ENCODE measurements around the gene C6. TPM values are rescaled to one million over a fixed set of nuclear protein-coding genes. Genes with fewer than 3 reads are reported as not detected.

Gene C6
- total and polyA plus RNA-seq, 10 of the 15 experiments (the other 5 are each of a cell fraction or from before 2014, with no cell fraction given) = 0.31 TPM; not detected in 9

DNA sequence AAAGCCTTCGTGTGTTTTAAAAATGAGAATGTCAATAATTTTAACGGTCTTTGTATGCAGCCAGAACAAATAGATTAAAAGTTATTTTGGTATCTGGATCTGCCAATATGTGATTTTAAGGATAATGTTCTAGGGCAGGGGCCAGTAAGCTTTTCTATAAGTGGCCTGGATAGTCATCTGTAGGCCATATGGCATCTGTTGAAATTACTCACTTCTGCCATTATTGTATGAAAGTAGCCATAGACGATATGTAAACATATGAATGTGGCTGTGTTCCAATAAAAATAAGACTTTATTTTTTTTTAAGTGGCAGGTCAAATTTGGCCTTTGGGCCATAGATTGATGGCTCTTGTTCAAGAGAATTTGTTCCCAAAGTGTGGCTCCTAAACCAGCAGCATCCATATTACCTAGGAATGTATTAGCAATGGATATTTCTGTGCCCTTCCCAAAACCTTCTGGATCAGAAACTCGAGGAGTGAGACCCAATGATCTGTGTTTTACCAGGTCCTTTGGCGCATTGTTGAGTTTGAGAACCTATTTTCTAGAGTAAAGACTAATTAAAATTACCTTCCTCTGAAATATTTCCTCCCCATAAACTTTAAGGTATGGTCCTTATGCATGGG lies 55.9 kb downstream of the C6 start:
- no TSS peak for BruUV-seq (replicated peaks)
- intact Hi-C loops (cut with micrococcal nuclease; ENCODE audit: unreplicated experiment) (no loop called here), in situ Hi-C loops (cut with MboI) (no loop called here)
- Histone ChIP-seq H3K36me3 (ENCODE audit: control insufficient read depth in 2 of 2, insufficient read depth in 2 of 2, low read length in 1 of 2) (no peaks in the 10 kb centered on the region), H3K4me3 (no peak overlapping the region), H3K4me2 (ENCODE audit: control insufficient read depth, insufficient read depth) (no peak overlapping the region), H4K20me1 (ENCODE audit: control insufficient read depth, insufficient read depth) (no peaks in the 10 kb centered on the region), H3K27me3 (replicated peaks in 1 of 2; ENCODE audit: control insufficient read depth in 2 of 2, insufficient read depth in 2 of 2, low read length in 1 of 2) (no peaks in the 10 kb centered on the region), H3K27ac (ENCODE audit: control insufficient read depth, insufficient read depth) (no peak overlapping the region), H3K9ac (ENCODE audit: control insufficient read depth, insufficient read depth, low read length) (no peak overlapping the region), H3K9me3 (replicated peaks; ENCODE audit: control insufficient read depth, insufficient read depth, low read length) (no peaks in the 10 kb centered on the region), H3K79me2 (ENCODE audit: control insufficient read depth, insufficient read depth, low read length) (no peaks in the 10 kb centered on the region), H2AFZ (ENCODE audit: control insufficient read depth, low read depth, low read length) (no peak overlapping the region), H3K4me1 (ENCODE audit: control insufficient read depth, insufficient read depth, low read length) (no peaks in the 10 kb centered on the region)
- ATAC-seq (no peak), FAIRE-seq (no peak), DNase-seq (ENCODE audit: low read depth, low spot score) (no peak)
- WGBS (ENCODE audit: insufficient coverage, insufficient replicate concordance, low lambda C conversion rate, missing lambda C conversion rate) = 29% methylated on average over 5 of the region's 5 CpGs
- SMC1A ChIA-PET (ENCODE audit: uncharacterized antibody, unreplicated experiment) = no interaction called here
- no peak for TF ChIP-seq FOXK2 (IDR thresholded peaks at IDR 0.05)
- no peak for TF ChIP-seq MEF2A (IDR thresholded peaks at IDR 0.05; ENCODE audit: insufficient read depth, low read depth, low read length)
- TF ChIP-seq POLR2AphosphoS2 (IDR thresholded peaks at IDR 0.05; ENCODE audit: low read depth, low read length) = no peak
- TF ChIP-seq SP1 (IDR thresholded peaks at IDR 0.05; ENCODE audit: low read depth, low read length) = no peak
- TF ChIP-seq, protein P1, sequence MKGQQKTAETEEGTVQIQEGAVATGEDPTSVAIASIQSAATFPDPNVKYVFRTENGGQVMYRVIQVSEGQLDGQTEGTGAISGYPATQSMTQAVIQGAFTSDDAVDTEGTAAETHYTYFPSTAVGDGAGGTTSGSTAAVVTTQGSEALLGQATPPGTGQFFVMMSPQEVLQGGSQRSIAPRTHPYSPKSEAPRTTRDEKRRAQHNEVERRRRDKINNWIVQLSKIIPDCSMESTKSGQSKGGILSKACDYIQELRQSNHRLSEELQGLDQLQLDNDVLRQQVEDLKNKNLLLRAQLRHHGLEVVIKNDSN (IDR thresholded peaks at IDR 0.05; ENCODE audit: borderline replicate concordance, extremely low read length, insufficient read depth, low read depth, low read length) = no peak
- RAD21 ChIA-PET (ENCODE audit: unreplicated experiment) = no interaction called here
- POLR2A ChIA-PET = no interaction called here
- CTCF ChIA-PET = no interaction called here

DNA sequence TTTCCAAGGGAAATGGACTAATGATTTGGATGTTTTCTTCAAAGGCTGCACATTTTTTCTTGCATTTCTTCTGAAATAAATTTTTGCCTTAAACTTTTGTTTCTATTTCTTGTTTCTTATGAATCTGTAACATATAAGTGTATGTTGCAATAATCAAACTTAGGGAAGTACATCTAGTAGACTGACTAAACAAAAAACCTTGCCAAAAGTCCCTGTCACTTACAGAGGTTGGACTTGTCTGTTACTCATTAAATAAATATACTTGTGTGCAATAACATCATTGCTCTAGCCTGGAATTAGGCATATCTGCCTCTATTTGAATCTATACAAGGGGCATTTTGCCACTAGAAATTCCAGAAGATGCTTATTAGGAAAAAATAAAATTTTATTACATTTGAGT lies 56.6 kb downstream of the C6 start:
- Histone ChIP-seq H3K79me2 (ENCODE audit: control insufficient read depth, insufficient read depth, low read length) (no peaks in the 10 kb centered on the region), H3K4me1 (ENCODE audit: control insufficient read depth, insufficient read depth, low read length) (no peaks in the 10 kb centered on the region), H3K27me3 (replicated peaks in 1 of 2; ENCODE audit: control insufficient read depth in 2 of 2, insufficient read depth in 2 of 2, low read length in 1 of 2) (no peaks in the 10 kb centered on the region), H3K27ac (ENCODE audit: control insufficient read depth, insufficient read depth) (no peak overlapping the region), H3K9me3 (replicated peaks; ENCODE audit: control insufficient read depth, insufficient read depth, low read length) (no peaks in the 10 kb centered on the region), H3K36me3 (ENCODE audit: control insufficient read depth in 2 of 2, insufficient read depth in 2 of 2, low read length in 1 of 2) (no peaks in the 10 kb centered on the region), H4K20me1 (ENCODE audit: control insufficient read depth, insufficient read depth) (no peaks in the 10 kb centered on the region), H3K4me3 (no peak overlapping the region), H3K4me2 (ENCODE audit: control insufficient read depth, insufficient read depth) (no peak overlapping the region), H3K9ac (ENCODE audit: control insufficient read depth, insufficient read depth, low read length) (no peak overlapping the region), H2AFZ (ENCODE audit: control insufficient read depth, low read depth, low read length) (no peak overlapping the region)
- RAD21 ChIA-PET (ENCODE audit: unreplicated experiment) = no interaction called here
- SMC1A ChIA-PET (ENCODE audit: uncharacterized antibody, unreplicated experiment) = no interaction called here
- CTCF ChIA-PET = no interaction called here
- ATAC-seq (no peak), FAIRE-seq (no peak), DNase-seq (ENCODE audit: low read depth, low spot score) (no peak)
- intact Hi-C loops (cut with micrococcal nuclease; ENCODE audit: unreplicated experiment) (no loop called here), in situ Hi-C loops (cut with MboI) (no loop called here)
- POLR2A ChIA-PET = no interaction called here
- BruUV-seq (replicated peaks) = no TSS peak
- TF ChIP-seq FOXM1 (IDR thresholded peaks at IDR 0.05; ENCODE audit: low read depth, low read length) = no peak
- no peak for TF ChIP-seq SPI1 (IDR thresholded peaks at IDR 0.05; ENCODE audit: borderline replicate concordance, insufficient read depth, low read depth, low read length)
- no peak for TF ChIP-seq MXI1 (IDR thresholded peaks at IDR 0.05; ENCODE audit: low read depth, low read length)
- no peak for TF ChIP-seq DPF2 (IDR thresholded peaks at IDR 0.05)
- TF ChIP-seq SMAD1 (IDR thresholded peaks at IDR 0.05; ENCODE audit: low read depth, partially characterized antibody) = no peak
- TF ChIP-seq CUX1 (IDR thresholded peaks at IDR 0.05; ENCODE audit: insufficient replicate concordance, low read depth, low read length) = no peak
